NCI-H187 (cell line): ENCODE results near the gene KRTAP4-1.
"Not testable (repeated sequence)": the region's sequence is repeated elsewhere in the genome, so short reads cannot be mapped to it uniquely, and the experiment has no call there.

ENCODE experiments used
- DNase-seq, 2 experiments: peaks; one replicate each; lab custom pipeline; 2025; lab: John Stamatoyannopoulos, UW

KRTAP4-1 gene

DNA sequence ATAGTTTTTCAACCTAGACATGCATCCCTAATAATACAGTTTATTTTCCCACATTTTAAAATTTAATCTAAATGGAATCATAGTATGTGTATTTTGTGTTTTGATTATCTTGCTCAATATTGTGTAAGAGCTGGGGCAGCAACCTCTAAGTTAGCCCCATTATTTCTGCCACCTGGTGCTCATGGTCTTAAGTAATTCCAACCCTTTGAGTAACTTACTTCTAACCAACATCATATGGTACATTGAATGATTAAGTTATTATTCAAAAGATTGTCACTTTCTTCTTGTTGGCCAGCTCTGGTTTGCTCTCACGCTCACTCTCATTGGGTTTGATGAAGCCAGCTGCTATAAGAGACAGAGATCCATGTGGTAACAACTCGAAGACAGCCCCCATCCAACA, 12.8 kb downstream of the KRTAP4-1 start:
- no peak for DNase-seq

DNA sequence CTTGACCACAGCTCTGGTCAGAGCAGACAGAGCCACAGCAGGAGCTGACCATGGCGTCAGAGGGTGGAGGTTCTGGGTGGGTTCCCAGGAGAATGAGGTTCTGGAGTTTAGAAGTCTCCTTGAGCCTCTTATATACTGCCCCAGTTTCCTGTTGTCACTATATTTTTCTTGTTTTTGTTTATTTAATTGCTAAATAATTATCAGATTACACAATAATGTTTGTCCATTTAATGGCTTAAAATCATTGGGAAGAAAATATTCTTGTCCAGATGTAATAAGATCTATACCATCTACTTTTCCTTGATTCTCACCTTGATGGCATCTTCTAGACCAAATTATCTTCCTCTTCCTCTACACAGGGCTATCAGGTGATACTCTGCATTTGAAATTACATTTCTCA, 16.6 kb downstream of the KRTAP4-1 start, which contains the start of gene KRTAP4-3:
Gene KRTAP4-3, minus strand, starts transcription at position 101 of the 400 bp plus-strand sequence. Its CDS starts 49 bp downstream, at position 52.
- no peak for DNase-seq

DNA sequence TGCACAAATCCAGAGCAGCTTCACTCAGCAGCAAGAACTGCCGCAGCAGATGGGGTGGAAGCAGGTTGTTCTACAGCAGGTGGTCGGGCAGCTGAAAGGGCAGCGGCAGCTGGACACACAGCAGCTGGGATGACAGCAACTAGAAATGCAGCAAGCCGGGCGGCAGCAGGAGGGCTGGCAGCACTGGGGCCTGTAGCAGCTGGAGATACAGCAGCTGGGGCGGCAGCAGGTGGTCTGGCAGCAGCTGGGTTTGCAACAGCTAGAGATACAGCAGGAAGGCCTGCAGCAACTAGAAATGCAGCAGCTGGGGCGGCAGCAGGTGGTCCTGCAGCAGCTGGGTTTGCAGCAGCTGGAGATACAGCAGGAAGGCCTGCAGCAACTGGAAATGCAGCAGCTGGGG, 17.1 kb downstream of the KRTAP4-1 start:
- DNase-seq, result no peak

DNA sequence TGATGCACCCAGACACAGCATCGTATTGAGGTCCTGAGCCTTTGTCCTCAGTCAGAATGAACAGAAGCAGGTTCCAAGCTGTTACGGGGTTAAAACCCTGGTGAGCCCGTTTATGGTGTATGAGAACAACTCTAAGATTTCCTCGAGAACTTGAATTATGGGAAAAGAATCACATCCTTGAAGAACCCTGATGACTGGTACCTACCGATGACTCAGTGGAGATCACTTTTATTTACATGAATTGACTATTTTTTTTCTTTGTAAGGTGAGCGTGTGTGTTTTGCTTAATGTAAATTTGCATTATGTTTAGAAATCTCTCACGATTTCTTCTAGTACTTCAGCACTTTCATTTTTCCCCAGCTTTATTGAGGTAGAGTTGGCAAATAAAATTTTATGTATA, 20.9 kb downstream of the KRTAP4-1 start:
- DNase-seq, result no peak

DNA sequence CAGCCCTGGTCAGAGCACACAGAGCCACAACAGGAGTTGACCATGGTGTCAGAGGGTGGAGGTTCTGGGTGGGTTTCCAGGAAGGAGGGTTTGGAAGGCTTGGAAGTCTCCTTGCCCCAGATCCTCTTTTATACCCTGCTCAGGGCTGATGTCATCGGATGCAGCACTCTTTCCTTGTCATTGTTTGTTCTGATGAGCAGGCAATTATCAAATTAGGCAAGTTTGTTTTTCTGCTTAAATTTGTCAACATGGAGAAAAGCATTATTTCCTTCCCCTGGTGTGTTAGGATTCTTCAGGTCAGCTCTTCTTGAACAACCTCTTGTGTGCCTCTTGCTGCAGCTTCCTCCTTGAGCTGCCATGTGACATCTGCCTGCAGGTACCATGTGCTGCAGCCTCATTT, 24.1 kb downstream of the KRTAP4-1 start, which contains the start of gene KRTAP4-4:
Gene KRTAP4-4, minus strand, starts transcription at position 101 of the 400 bp plus-strand sequence. Its CDS starts 57 bp downstream, at position 44.
- DNase-seq, result no peak

DNA sequence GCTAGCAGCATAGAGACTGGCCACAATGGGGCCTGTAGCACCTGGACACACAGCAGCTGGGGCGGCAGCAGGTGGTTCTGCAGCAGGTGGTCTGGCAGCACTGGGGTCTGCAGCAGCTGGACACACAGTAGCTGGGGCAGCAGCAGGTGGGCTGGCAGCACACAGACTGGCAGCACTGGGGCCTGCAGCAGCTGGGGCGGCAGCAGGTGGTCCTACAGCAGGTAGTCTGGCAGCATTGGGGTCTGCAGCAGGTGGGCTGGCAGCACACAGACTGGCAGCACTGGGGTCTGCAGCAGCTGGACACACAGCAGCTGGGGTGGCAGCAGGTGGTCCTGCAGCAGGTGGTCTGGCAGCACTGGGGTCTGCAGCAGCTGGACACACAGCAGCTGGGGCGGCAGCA, 24.5 kb downstream of the KRTAP4-1 start:
- not testable (repeated sequence) for DNase-seq

DNA sequence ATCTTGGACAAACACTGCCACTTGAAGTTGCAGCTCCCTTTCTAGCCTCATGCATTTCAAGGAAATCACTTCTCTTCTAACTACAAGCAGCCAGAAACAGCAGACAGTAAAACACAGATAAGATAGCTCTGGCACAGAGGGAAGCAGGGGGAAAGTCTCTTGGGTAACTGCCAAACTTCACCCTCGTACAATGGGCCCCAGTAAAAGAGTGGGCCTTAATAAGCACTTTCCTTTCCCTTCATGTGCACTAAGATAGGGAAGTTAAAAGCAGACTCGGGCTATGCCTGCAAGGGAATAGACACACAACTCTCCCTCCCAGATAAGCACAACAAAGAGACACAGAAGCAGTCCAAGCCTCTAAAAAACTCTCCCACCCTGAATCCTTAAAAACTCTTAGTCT, 30.9 kb downstream of the KRTAP4-1 start:
- no peak for DNase-seq

DNA sequence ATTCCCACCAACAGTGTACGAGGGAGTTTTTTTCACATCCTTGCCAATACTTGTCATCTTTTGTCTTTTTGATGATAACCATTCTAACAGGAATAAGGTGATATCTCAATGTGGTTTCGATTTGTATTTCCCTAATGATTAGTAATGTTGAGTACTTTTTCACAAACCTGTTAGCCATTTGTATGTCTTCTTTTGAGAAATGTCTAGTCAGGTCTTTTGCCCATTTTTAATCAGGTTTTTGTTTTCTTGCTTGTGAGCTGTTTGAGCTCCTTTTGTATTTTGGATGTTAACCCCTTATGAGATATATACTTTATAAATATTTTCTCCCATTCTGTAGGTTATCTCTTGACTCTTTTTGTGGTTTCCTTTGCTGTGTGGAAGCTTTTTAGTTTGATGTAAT, 33.2 kb downstream of the KRTAP4-1 start:
- no peak for DNase-seq

DNA sequence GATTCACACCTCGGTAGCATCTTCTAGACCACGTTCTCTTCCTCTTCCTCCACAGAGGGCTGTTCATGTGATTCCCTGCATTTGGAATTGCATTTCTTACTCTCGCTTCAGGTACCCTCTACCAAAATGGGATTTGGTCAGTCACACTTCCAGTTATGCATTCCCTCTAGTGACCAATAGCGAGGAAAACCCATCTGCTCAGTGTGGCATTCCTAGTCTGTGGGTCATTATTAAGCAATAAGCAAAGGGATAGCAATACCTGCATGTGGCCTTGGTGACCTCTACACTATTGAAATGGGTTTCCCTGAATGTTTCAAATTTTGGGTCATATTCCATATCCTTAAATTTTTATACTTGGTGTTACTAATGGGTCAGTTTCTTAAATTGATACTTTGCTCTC, 34.7 kb downstream of the KRTAP4-1 start:
- no peak for DNase-seq

DNA sequence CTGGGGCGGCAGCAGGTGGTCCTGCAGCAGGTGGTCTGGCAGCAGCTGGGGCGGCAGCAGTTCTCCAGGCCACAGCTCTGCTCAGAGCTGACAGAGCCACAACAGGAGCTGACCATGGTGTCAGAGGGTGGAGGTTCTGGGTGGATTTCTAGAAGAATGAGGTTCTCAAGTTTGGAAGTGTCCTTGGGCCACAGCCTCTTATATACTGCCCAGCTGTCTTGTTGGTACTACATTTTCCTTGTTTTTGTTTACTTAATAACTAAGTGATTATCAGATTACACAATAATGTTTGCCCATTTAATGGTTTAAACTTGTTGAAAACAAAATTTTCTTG, 35.1 kb downstream of the KRTAP4-1 start, which contains the start of gene KRTAP4-5:
Gene KRTAP4-5, minus strand, starts transcription at position 174 of the 334 bp plus-strand sequence. Its CDS starts 58 bp downstream, at position 116.
- no peak for DNase-seq

DNA sequence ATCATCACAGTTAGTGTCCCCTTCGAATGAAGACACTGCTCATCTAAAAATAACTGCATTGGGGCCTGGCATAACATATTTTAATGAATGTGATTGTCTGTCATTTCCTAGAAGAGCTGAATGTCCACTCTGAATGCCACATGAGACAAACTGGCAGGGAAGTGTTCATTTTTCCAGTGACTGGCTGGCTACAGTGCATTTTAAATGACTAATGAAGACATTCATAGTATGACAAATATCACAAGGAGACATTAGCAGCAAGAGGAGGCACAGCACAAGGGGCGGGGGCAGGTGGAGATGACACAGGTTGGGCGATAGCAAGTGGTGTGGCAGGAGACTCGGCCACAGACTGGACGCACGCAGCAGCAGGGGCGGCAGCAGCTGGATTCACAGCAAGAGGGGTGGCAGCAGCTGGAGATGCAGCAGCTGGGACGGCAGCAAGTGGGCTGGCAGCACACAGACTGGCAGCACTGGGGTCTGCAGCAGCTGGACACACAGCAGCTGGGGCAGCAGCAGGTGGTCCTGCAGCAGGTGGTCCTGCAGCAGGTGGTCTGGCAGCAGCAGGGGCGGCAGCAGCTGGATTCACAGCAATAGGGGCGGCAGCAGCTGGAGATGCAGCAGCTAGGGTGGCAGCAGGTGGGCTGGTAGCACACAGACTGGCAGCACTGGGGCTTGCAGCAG, 35.6 kb downstream of the KRTAP4-1 start:
- DNase-seq, result not testable (repeated sequence)

DNA sequence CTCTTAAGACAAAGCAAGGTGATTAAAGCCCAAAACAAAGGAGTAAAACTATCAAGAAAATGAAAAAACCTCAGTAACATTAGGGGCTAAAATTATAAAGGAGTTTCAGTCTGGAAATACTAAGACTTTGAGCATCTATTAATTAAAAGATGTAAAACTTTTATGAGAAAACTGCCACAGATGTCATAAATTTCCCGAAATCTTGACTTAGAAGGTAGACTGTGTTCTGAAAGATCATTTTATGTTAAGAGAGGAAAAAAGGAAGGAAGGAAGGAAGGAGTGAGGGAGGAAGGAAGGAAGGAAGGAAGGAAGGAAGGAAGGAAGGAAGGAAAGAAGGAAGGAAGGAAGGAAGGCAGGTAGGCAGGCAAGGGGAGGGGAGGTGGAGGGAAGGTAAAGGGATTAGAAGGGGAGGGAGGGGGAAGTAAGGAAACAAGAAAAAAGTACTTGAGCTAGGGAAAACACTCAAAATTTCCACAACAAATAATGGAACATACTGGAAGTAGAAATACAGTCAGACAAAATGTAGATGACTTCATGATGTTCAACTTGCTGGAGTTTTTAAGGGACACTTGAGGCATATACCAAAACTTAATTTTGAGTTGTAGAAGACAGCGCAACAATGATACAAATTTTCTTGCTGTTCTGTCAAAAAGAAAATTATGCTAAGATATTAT, 37.0 kb downstream of the KRTAP4-1 start:
- no peak for DNase-seq

DNA sequence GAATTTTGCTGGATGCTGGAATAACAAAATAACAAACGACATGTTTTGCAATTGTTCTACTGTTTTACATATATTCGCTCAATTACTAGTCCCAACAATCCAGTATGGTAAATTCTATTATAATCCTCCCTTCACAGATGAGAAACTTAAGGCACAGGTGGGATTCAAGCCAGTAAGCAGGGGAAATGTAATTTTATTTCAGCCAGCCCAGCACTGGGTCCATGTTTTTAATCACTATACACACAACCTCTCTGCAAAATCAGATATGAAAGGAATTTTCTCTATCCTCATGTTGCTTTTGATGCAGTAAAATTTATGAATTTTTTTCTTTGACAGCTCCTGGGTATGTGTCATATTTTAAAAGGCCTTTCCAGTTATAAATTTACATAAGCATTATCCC, 39.5 kb downstream of the KRTAP4-1 start:
- no peak for DNase-seq

DNA sequence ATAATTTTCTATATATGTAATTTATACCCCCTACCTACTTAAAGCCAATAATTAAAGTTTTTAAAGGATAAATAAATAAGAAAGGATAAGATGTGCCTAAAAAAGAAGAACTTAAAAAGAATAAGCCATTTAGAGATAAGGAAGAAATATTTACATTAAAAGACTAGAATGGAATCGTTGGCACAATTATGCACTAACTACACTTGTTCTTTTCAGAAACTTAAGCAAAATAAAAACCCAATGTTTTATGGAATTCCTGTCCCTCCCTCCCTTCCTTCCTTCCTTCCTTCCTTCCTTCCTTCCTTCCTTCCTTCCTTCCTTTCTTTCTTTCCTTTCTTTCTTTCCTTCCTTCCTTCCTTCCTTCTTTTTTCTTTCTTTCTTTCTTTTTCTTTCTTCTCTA, 39.9 kb downstream of the KRTAP4-1 start:
- no peak for DNase-seq

DNA sequence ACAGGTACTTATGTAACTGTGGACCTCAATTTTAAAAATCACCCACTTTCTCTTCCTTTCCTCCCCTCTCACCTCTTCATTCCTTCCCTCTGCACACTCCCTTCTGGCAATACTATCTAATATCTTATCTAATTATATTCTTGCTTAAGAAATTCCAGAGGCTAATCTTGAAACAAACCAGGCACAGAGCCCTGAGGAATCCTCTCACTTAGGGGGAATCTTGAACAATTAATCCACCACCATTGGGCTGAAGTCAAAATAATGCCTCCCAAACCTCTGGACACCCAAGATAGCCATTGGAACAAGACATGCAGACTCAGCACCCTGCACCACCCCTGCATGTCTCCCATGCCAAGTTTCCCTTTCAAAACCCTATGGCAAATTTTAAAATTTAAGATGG, 43.4 kb downstream of the KRTAP4-1 start:
- no peak for DNase-seq

DNA sequence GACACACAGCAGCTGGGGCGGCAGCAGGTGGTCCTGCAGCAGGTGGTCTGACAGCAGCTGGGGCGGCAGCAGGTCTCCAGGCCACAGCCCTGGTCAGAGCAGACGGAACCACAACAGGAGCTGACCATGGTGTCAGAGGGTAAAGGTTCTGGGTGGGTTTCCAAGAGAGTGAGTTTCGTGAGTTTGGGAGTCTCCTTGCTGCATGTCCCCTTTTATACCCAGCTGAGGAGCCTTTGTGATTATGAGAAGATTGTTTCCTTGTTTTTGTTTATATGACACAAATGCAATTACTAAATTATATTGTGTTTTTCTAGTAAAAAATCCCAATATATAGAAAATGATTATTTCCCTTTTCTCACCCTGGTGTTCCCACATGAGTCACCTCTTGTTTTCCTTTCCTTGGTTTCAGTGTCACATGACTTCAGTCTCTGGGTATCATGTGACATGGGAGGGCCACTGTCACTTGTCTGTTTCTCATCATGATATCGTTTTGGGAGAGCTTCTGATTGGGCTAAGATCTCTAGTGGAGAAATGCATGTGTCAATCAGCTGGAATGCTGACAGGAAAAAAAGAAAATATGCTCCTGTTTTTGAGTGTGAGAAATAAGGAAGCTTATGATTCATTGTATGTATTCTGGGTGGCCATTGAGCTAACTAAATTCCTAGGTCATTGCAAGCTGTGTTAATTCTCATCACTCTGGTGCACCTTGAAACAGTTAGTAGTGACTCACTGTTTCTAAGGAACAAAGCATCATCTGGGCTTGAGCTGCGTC, 44.2 kb downstream of the KRTAP4-1 start, which contains the start of gene KRTAP4-6:
Gene KRTAP4-6, minus strand, starts transcription at position 185 of the 772 bp plus-strand sequence. Its CDS starts 57 bp downstream, at position 128.
- no peak for DNase-seq

DNA sequence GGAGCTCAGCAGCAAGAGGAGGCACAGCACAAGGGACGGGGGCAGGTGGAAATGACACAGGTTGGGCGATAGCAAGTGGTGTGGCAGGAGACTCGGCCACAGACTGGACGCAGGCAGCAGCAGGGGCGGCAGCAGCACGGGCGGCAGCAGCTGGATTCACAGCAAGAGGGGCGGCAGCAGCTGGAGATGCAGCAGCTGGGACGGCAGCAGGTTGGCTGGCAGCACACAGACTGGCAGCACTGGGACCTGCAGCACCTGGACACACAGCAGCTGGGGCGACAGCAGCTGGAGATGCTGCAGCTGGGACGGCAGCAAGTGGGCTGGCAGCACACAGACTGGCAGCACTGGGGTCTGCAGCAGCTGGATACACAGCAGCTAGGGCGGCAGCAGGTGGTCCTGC, 44.8 kb downstream of the KRTAP4-1 start:
- DNase-seq, result not testable (repeated sequence)
